ENCODE data around the gene TRA2A. TPM values are rescaled to one million over a fixed set of nuclear protein-coding genes. Genes with fewer than 3 reads are reported as not detected.
A peak's percentile ranks its signal among the peaks of the same experiment; 100 is the strongest.
"Not testable (repeated sequence)": the region's sequence is repeated elsewhere in the genome, so short reads cannot be mapped to it uniquely, and the experiment has no call there.

TRA2A gene
- polyA plus RNA-seq, 2 of the 4 experiments (the other 2 are of a cell fraction): 90.8 to 111 TPM

DNA sequence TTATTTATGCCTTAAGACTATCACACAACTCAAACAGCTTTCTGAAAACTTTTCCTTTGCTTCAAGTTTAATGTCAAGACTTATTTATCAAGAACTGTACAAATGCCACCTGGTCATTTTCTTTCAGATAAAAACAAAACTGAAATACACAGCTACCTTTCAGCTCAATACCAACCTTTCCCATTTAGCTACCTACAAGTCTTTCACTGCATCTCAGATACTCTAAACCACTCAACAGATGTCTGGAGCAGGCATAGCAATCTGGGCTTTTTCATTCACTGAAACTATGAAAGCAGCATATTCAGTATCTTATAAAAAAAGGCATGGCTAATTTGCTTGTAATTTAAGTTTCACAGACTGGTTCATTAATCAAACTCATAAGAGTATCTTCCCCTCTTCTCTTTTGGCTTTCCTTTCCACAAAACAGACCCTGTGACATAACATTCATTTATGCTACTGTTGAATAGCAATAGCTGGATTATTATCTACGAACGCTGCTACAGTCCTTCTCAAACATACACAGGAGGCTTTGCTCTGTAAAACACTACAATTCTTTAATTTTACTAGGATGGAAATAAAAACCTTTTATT is 8.2 kb downstream of the TRA2A start:
- TF ChIP-seq ATOH8 (CRISPR knock-in tag; IDR thresholded peaks at IDR 0.05; ENCODE audit: low read depth): no peak
- TF ChIP-seq NPAS2 (CRISPR knock-in tag; IDR thresholded peaks at IDR 0.05; ENCODE audit: borderline replicate concordance): no peak
- no peak for TF ChIP-seq CHD2 (IDR thresholded peaks at IDR 0.05; ENCODE audit: low read length, partially characterized antibody)
- TF ChIP-seq PBX3 (IDR thresholded peaks at IDR 0.05): no peak
- no peak for TF ChIP-seq POLR2A (IDR thresholded peaks at IDR 0.05; ENCODE audit: low read length)
- TF ChIP-seq RCOR1 (IDR thresholded peaks at IDR 0.05; ENCODE audit: low read depth, low read length): no peak
- no peak for TF ChIP-seq KDM1A (IDR thresholded peaks at IDR 0.05; ENCODE audit: low read depth)
- no peak for TF ChIP-seq ZC3H11A (IDR thresholded peaks at IDR 0.05)
- TF ChIP-seq BHLHE40 (IDR thresholded peaks at IDR 0.05; ENCODE audit: low read depth, low read length): no peak
- TF ChIP-seq RARB (CRISPR knock-in tag; IDR thresholded peaks at IDR 0.05): no peak
- Histone ChIP-seq H3K4me3 (no peak overlapping the region), H3K4me1 (peaks cover 39% of the 10 kb centered on the region; the same call in 2 of the 3 replicates), H3K4me2 (no peak overlapping the region), H3K27ac (no peak overlapping the region), H3K9me3 (no peaks in the 10 kb centered on the region)
- CTCF ChIA-PET: interaction anchor here (0.6 to 2.0 kb wide), 6 partner anchors 16 to 879 kb away, joined by 3 to 6 read pairs (median 4); no protein-coding TSS in a partner anchor
- no peak for FAIRE-seq
- ATAC-seq: peak in 1 of 2 experiments; percentile 23; a peak in 1 of 6 replicates
- POLR2A ChIA-PET: no interaction called here
- WGBS (ENCODE audit: missing lambda C conversion rate): 81% methylated on average over 2 of the region's 2 CpGs
- DNase-seq (ENCODE audit: low read depth in 1 of 2, low spot score in 1 of 2): no peak

DNA sequence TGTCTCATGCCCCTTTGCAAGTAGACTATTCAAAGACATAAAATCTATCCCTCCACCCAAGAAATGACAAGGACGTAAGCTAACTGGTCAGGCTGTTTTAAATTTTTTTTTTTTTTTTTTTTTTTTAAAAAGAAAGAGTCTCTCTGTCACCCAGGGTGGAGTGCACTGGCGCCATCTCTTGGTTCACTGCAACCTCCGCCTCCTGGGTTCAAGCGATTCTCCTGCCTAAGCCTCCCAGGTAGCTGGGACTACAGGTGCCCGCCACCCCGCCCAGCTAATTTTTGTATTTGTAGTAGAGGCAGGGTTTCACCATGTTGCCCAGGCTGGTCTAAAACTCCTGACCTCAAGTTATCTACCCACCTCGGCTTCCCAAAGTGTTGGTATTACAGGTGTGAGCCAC is 11.2 kb downstream of the TRA2A start:
- H3K4me1 ChIP-seq: peaks cover 13% of the 10 kb centered on the region; the same call in 2 of the 3 replicates
- no peaks in the 10 kb centered on the region for H3K9me3 ChIP-seq
- FAIRE-seq (no peak), ATAC-seq (peak in 1 of 2 experiments; percentile 38; a peak in 3 of 6 replicates), DNase-seq (ENCODE audit: low read depth in 1 of 2, low spot score in 1 of 2) (peak in 1 of 2 experiments; percentile 29)
- no peak overlapping the region for H3K27ac ChIP-seq
- no peak overlapping the region for H3K4me3 ChIP-seq
- no peak overlapping the region for H3K4me2 ChIP-seq
- TF ChIP-seq RAD21 (conservative IDR thresholded peaks at IDR 0.05 in 1 of 2, IDR thresholded peaks at IDR 0.05 in 1 of 2) (peak; percentile 41 to 42; a peak in 4 of 5 replicates), RCOR1 (IDR thresholded peaks at IDR 0.05; ENCODE audit: low read depth, low read length) (no peak)
- TF ChIP-seq, protein P1, sequence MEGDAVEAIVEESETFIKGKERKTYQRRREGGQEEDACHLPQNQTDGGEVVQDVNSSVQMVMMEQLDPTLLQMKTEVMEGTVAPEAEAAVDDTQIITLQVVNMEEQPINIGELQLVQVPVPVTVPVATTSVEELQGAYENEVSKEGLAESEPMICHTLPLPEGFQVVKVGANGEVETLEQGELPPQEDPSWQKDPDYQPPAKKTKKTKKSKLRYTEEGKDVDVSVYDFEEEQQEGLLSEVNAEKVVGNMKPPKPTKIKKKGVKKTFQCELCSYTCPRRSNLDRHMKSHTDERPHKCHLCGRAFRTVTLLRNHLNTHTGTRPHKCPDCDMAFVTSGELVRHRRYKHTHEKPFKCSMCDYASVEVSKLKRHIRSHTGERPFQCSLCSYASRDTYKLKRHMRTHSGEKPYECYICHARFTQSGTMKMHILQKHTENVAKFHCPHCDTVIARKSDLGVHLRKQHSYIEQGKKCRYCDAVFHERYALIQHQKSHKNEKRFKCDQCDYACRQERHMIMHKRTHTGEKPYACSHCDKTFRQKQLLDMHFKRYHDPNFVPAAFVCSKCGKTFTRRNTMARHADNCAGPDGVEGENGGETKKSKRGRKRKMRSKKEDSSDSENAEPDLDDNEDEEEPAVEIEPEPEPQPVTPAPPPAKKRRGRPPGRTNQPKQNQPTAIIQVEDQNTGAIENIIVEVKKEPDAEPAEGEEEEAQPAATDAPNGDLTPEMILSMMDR (IDR thresholded peaks at IDR 0.05): peak; percentile 40; the same call in 2 of the 3 replicates
- ChIA-PET CTCF (interaction anchor here (0.6 to 1.7 kb wide), 13 partner anchors 10 to 244 kb away, joined by 3 to 9 read pairs (median 3); no protein-coding TSS in a partner anchor), POLR2A (interaction anchor here (0.6 to 1.0 kb wide), 4 partner anchors 53 to 169 kb away, joined by 3 to 9 read pairs (median 5); no protein-coding TSS in a partner anchor)
- WGBS (ENCODE audit: missing lambda C conversion rate): 96% methylated on average over 7 of the region's 7 CpGs

GRCh38 chr7:23514755-23515154 is 17.0 kb downstream of the TRA2A start:
- H3K27ac ChIP-seq: no peak overlapping the region
- FAIRE-seq (no peak), ATAC-seq (no peak), DNase-seq (ENCODE audit: low read depth in 1 of 2, low spot score in 1 of 2) (no peak)
- 93% methylated on average over 2 of the region's 2 CpGs for WGBS (ENCODE audit: missing lambda C conversion rate)
- H3K4me2 ChIP-seq: no peak overlapping the region
- H3K9me3 ChIP-seq: no peaks in the 10 kb centered on the region
- CTCF ChIA-PET: interaction anchor here (1.5 kb wide), 1 partner anchor 14 kb away, joined by 4 read pairs; no protein-coding TSS in a partner anchor
- H3K4me3 ChIP-seq: no peak overlapping the region
- POLR2A ChIA-PET: no interaction called here
- no peaks in the 10 kb centered on the region for H3K4me1 ChIP-seq
- no peak for TF ChIP-seq ESRRA (IDR thresholded peaks at IDR 0.05; ENCODE audit: borderline replicate concordance, low read length)
- no peak for TF ChIP-seq HOXB5 (CRISPR knock-in tag; IDR thresholded peaks at IDR 0.05)
- TF ChIP-seq KDM5A (IDR thresholded peaks at IDR 0.05): no peak
- TF ChIP-seq ZFP36 (IDR thresholded peaks at IDR 0.05; ENCODE audit: borderline replicate concordance, partially characterized antibody): no peak
- TF ChIP-seq SREBF2 (IDR thresholded peaks at IDR 0.05): no peak
- TF ChIP-seq TFCP2L1 (CRISPR knock-in tag; IDR thresholded peaks at IDR 0.05): no peak
- TF ChIP-seq EP300 (IDR thresholded peaks at IDR 0.05): no peak

- H3K4me3 ChIP-seq; H3K9me3 ChIP-seq; H3K27ac ChIP-seq; H3K4me1 ChIP-seq; H3K4me2 ChIP-seq; FAIRE-seq; DNase-seq (ENCODE audit: low read depth in 1 of 2, low spot score in 1 of 2); ATAC-seq; CTCF ChIA-PET; POLR2A ChIA-PET: not testable (repeated sequence)
- 91% methylated on average over 6 of the region's 6 CpGs for WGBS (ENCODE audit: missing lambda C conversion rate)
Measured at GRCh38 chr7:23513746-23514145, 18.0 kb downstream of the TRA2A start.
